K562 treated with DMSO at 1 percent for 4 hours (cell line): ENCODE results near the gene CIDEB. TPM values are rescaled to one million over a fixed set of nuclear protein-coding genes. Genes with fewer than 3 reads are reported as not detected.

Experiments used
- total RNA-seq: library from RNA; unstranded; fragments of 300-600 nt; gene quantifications from 2 replicates; pipeline ENCODE4 v1.2.3, GENCODE V29; 2022; ENCODE audit not compliant: insufficient read depth

CIDEB gene
- not detected in 2 replicates for total RNA-seq

DNA sequence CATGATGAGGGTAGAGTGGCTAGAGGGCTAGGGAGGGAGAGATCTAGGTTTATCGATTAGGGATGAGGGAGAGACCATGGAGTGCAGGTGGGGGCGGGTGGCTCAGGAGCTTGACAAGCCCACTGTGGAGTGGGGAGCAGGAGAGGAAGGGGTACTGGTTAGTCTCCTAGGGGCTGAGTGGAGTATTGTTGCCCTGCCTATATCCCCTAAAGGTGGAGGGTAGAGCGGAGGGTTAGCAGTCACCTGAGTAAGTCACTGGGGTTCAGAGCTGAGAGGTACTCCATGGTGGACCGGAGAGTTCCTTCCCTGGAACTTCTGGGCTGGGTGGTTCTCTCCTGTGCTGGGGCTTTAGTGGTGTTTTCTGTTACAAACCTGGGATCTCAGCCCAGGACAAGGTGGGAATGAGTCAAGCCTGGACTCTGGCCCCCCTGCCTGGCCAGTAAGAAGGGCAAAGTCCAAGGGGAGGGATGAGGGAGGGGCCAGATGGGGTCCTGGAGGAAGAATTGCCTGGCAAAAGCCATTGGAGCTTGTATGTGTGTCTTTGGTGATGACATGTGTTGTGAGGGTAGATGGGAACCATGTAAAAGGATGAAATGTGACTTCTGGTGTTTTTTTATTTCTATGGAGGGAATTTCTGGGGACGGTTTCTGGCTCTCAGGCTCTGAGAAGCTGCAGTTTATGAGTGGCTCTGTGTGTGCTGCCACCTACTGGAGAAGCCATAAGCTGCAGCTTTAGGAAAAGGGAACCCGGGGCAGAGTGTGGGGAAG is at the start of gene CIDEB:
TSS of gene CIDEB (minus strand) at position 403 of the 767 bp plus-strand sequence. CDS start at position 284, 119 bp downstream.

DNA sequence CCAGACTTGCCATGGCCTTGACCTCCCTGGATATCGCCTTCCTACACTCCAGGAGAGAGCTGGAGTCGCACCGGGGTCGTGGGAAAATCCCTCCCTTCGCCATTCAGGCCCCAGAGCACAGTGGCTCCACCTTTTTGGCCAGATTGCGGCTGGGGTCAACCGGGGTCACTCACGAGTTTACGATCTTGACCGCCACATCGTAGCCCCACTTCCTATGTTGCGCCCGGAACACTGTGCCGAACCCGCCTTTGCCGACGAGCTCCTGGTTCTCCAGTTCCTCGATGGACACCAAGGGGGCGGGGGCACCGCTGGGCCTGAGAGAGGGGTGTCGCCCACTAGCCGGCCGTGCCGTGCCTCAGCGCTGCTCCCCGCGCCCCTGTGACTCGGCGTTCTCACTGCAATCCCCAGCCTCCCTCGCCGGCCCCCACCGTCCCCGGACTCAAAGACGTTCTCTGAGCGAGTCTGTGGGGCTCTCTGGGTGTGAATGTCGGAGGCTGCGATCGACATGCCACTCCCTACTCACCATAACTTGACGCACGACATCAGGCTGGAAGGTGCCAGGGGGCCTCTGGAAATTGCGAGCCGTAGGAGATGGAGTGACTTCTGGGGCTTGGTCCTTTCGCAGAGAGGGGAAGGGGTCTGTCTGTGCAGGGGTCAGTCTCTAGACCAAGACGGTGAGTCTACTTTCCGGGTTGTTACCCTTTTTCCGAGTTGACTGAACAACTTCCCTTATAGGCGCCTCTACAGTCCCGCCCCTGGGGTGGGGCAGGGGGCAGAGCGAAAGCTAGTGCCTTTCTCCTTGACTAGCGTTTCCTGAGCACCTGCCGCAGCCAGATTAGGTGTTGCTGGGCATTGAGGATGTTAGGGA is 31.7 kb upstream of the CIDEB start, which contains the start of gene RIPK3:
TSS of gene RIPK3 (minus strand) at position 708 of the 868 bp plus-strand sequence. CDS start at position 543, 165 bp downstream.

GRCh38 chr14:24334431-24335291 is 26.9 kb upstream of the CIDEB start, which contains the start of gene ADCY4:
Gene ADCY4 (minus strand): TSS chr14:24335071. CDS start chr14:24334652, 419 bp downstream.

DNA sequence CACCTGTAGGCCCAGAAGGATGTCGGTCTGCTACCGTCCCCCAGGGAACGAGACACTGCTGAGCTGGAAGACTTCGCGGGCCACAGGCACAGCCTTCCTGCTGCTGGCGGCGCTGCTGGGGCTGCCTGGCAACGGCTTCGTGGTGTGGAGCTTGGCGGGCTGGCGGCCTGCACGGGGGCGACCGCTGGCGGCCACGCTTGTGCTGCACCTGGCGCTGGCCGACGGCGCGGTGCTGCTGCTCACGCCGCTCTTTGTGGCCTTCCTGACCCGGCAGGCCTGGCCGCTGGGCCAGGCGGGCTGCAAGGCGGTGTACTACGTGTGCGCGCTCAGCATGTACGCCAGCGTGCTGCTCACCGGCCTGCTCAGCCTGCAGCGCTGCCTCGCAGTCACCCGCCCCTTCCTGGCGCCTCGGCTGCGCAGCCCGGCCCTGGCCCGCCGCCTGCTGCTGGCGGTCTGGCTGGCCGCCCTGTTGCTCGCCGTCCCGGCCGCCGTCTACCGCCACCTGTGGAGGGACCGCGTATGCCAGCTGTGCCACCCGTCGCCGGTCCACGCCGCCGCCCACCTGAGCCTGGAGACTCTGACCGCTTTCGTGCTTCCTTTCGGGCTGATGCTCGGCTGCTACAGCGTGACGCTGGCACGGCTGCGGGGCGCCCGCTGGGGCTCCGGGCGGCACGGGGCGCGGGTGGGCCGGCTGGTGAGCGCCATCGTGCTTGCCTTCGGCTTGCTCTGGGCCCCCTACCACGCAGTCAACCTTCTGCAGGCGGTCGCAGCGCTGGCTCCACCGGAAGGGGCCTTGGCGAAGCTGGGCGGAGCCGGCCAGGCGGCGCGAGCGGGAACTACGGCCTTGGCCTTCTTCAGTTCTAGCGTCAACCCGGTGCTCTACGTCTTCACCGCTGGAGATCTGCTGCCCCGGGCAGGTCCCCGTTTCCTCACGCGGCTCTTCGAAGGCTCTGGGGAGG is 3.1 kb upstream of the CIDEB start, which contains the start of gene LTB4R:
TSS of gene LTB4R (plus strand) at position 857 of the 959 bp plus-strand sequence. CDS start 4,150 bp downstream, outside the sequence.

DNA sequence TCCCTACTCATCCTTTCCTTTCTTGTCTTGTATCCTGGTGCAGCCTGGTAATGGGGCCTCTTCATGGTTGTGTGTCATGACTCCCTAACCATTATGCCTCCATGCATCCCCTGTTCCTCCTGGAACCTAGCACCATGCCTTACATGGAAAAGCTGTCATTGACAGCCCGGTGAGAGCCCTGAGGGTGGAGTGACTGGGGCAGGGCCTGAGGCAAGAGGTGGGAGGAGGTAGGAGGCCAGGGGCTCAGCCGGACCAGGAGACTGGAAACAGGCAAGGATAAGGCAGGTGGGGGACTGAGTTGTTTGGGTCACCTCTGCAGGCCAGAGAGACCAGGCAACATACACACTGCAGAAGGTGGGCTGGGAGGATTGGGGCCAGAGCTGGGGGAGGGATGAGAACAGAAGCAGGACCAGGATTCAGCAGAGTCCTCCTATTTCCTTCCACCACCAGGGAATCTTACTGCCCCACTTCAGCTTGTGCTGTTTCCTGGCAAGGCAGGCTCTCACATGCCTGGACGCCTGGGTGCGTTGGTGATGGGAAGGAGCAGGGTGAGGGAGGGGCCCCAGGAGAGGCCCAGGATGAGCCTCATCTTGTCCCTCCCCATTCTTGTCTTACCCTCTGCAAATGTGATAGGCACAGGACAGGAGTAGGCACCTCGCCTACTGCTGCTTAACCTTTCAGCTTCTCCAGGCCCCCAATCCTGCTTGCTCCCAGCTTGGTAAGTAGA is 1.9 kb upstream of the CIDEB start, which contains the start of gene LTB4R2:
TSS of gene LTB4R2 (plus strand) at position 603 of the 727 bp plus-strand sequence. CDS start 525 bp downstream, outside the sequence.

DNA sequence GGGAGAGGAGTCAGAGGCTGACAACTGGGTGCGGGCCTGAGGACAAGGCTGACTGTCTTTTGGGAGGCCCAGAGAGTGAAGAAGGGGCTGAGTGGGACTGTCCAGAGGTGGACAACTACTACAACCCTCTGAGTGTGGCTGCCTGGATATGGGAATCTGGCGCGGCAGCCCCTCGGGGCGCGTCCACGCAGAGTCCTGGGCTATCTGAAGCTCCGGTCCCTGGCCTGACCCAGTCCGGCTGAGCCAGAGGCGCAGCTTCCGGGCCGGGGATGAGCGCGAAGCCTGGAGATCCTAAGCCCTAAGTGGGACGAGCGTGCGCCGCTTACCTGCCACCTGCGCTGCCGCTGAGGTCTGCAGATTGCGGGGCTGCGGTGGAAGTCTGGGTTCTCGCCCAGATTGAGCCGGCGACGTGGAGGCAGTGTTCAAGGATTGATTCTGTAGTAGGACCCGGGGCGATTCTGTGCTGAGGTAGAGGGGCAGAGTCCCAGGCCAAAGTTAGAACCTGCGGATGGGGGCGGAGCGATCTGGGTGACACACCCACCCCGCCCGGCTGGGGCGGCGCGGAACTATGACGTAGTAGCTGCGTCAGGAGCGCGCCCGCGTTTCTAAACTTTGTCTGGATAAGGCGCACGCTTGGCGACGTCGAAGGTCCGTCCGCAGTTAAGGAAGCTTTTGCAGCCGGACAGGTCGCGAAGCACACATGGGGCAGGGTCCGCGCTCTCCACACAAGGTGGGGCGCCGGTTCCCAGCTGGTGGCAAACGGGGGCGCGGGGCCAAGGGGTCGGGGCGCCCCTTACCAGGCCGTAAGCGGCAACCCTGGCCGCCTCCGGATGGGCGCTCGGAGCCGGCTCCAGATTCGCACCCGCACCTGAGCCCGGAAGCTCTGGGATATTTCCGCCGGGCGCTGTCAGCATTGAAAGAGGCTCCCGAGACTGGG is 8.3 kb downstream of the CIDEB start, which contains the start of the genes DHRS1 and NOP9:
TSS of gene DHRS1 (minus strand) at position 526 of the 937 bp plus-strand sequence. CDS start 674 bp downstream, outside the sequence.
TSS of gene NOP9 (plus strand) at position 596 of the 937 bp plus-strand sequence. CDS start at position 701, 105 bp downstream.

DNA sequence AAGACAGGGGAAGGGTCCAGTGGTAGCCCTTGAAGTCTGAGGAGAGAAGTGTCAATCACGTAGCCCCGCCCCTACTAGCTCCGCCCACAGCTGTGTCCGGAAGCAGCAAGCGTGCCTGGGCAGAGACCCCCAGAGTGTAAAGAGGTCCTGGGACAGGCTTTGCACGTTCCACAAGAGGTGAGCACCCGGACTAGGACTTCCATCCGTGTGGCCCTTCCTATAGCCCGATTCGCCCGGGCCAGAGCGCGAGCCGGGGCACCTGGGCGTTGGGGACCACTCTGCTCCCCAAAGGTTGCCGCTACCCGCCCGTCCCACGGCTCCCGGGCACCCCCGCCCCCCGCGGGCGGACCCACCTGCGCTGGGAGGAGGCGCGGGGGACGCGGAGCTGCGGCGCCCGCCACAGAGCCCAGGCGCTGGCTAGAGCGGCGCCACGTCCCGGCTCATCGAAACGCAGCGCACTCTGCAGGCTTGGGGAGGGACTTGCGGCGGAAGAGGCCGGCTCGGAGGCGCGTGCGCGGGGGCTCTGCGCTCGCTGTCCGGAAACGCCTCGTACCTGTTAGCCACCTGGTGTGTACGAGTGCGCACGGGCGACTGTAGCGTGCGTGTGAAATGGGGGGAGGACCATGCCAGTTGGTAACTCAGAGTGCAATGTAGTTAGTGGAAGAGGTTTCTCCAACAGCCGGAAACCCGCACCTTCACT is 36.5 kb downstream of the CIDEB start, which contains the start of gene RABGGTA:
TSS of gene RABGGTA (minus strand) at position 464 of the 700 bp plus-strand sequence. CDS start 482 bp downstream, outside the sequence.

GRCh38 chr14:24262821-24263733 is 44.7 kb downstream of the CIDEB start, which contains the start of gene TGM1:
Gene TGM1 (minus strand): TSS chr14:24263177. CDS start chr14:24262352, 825 bp downstream.

Other genes with a start within 250 kb of the CIDEB start
- gene CPNE6, start 236.4 kb downstream of the CIDEB start, total RNA-seq: not detected in 2 replicates
- 99.4 and 112 TPM in 2 replicates for gene PCK2, start 213.7 kb downstream of the CIDEB start, total RNA-seq
- 31.4 and 39.2 TPM in 2 replicates for gene DCAF11, start 193.2 kb downstream of the CIDEB start, total RNA-seq
- gene NRL, start 193.0 kb downstream of the CIDEB start, total RNA-seq: 3.2 and 4.1 TPM in 2 replicates
- gene FITM1, start 177.3 kb downstream of the CIDEB start, total RNA-seq: not detected in 2 replicates
- gene PSME1, start 171.8 kb downstream of the CIDEB start, total RNA-seq: 171 and 172 TPM in 2 replicates
- 29.6 and 36.4 TPM in 2 replicates for gene EMC9, start 166.4 kb downstream of the CIDEB start, total RNA-seq
- gene PSME2, start 161.4 kb downstream of the CIDEB start, total RNA-seq: 160 and 167 TPM in 2 replicates
- 17.0 and 21.3 TPM in 2 replicates for gene RNF31, start 160.5 kb downstream of the CIDEB start, total RNA-seq
- 9.3 and 20.9 TPM in 2 replicates for gene IRF9, start 146.7 kb downstream of the CIDEB start, total RNA-seq
- gene REC8, start 135.9 kb downstream of the CIDEB start, total RNA-seq: 5.1 and 7.1 TPM in 2 replicates
- 23.4 and 27.8 TPM in 2 replicates for gene IPO4, start 119.2 kb downstream of the CIDEB start, total RNA-seq
- gene TM9SF1, start 112.5 kb downstream of the CIDEB start, total RNA-seq: 16.4 and 22.0 TPM in 2 replicates
- gene TSSK4, start 102.3 kb downstream of the CIDEB start, total RNA-seq: 1.1 and 2.2 TPM in 2 replicates
- 57.8 and 78.5 TPM in 2 replicates for gene CHMP4A, start 94.5 kb downstream of the CIDEB start, total RNA-seq
- 7.5 and 10.8 TPM in 2 replicates for gene MDP1, start 91.9 kb downstream of the CIDEB start, total RNA-seq
- 140 and 150 TPM in 2 replicates for gene NEDD8, start 75.6 kb downstream of the CIDEB start, total RNA-seq
- gene GMPR2, start 75.0 kb downstream of the CIDEB start, total RNA-seq: 55.3 and 68.0 TPM in 2 replicates
- gene TINF2, start 65.4 kb downstream of the CIDEB start, total RNA-seq: 15.0 and 16.1 TPM in 2 replicates
- 0.88 and 1.5 TPM in 2 replicates for gene TGM1, start 44.8 kb downstream of the CIDEB start, total RNA-seq
- 15.3 and 18.0 TPM in 2 replicates for gene RABGGTA, start 36.4 kb downstream of the CIDEB start, total RNA-seq
- gene DHRS1, start 8.2 kb downstream of the CIDEB start, total RNA-seq: 22.2 and 26.0 TPM in 2 replicates
- gene NOP9, start 8.1 kb downstream of the CIDEB start, total RNA-seq: 4.7 and 6.1 TPM in 2 replicates
- gene LTB4R2, start 2.2 kb upstream of the CIDEB start, total RNA-seq: 2.2 and 6.4 TPM in 2 replicates
- gene LTB4R, start 3.5 kb upstream of the CIDEB start, total RNA-seq: 4.0 and 5.3 TPM in 2 replicates
- 0.59 TPM in 1 of 2 replicates, not detected in the other for gene ADCY4, start 27.1 kb upstream of the CIDEB start, total RNA-seq
- not detected in 2 replicates for gene RIPK3, start 32.0 kb upstream of the CIDEB start, total RNA-seq
- 2.9 and 5.1 TPM in 2 replicates for gene NFATC4, start 60.2 kb upstream of the CIDEB start, total RNA-seq
- gene NYNRIN, start 91.0 kb upstream of the CIDEB start, total RNA-seq: 0.94 and 1.3 TPM in 2 replicates
- gene CBLN3, start 121.7 kb upstream of the CIDEB start, total RNA-seq: 0.71 TPM in 1 of 2 replicates, not detected in the other
- gene KHNYN, start 122.0 kb upstream of the CIDEB start, total RNA-seq: 24.9 and 30.8 TPM in 2 replicates
- gene SDR39U1, start 134.8 kb upstream of the CIDEB start, total RNA-seq: 51.9 and 69.4 TPM in 2 replicates
- gene CMA1, start 200.3 kb upstream of the CIDEB start, total RNA-seq: not detected in 2 replicates